KOPT-K1 (cell line): ENCODE results near the gene AKAP13.

Source experiments
- H3K27ac ChIP-seq: fragments of 200-600 bp; sonication (generic); 2 replicates; pipeline ENCODE4 v1.5.1; 2016; ENCODE audit warnings: antibody characterized with exemption, mild to moderate bottlenecking, low read depth, low read length; ENCODE audit not compliant: poor library complexity, severe bottlenecking
- H3K36me3 ChIP-seq: fragments of 200-600 bp; sonication (generic); 2 replicates; pipeline ENCODE4 v1.5.1; 2017; ENCODE audit warnings: antibody characterized with exemption, mild to moderate bottlenecking, low read length, moderate library complexity; ENCODE audit not compliant: insufficient read depth
- H3K9me3 ChIP-seq: fragments of 200-600 bp; sonication (generic); 2 replicates; pipeline ENCODE4 v1.5.1; 2017; ENCODE audit warnings: antibody characterized with exemption, low read length, mild to moderate bottlenecking; ENCODE audit not compliant: insufficient read depth, poor library complexity, severe bottlenecking

The AKAP13 gene

DNA sequence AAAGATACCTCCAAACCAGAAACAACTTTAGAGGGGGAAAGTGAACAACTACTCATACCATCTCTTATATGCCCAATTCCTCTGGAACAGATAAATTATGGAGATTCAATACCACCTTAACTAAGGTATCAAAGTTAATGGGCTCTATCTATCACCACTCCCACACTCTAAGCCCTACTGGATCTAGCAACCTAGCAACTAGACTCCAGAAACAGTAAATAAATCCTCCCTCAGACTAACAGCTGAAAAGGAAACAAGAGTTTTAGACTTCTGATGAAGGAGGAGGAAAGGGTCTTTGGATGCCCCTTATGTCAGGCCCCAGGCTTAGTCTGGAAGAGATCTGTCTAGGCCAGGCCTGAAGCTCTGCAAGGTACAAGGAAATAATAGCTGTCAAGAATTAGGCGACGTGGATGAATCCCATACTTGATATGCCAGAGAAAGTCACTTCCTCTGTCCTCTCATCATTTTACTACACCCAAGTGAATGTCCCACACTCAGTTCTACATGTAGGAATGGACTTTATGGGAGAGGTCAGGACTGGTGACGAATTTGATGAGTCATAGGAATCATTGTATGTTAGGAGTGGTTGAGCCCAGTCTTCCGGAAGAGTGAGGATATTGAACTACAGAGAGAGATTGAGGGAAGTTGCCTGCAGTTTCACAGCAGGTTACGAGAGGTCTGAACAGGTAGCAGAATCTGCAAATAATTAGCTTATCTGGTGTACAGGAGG lies 113.8 kb downstream of the AKAP13 start:
- Histone ChIP-seq H3K27ac (no peak overlapping the region), H3K9me3 (no peaks in the 10 kb centered on the region), H3K36me3 (no peaks in the 10 kb centered on the region)

DNA sequence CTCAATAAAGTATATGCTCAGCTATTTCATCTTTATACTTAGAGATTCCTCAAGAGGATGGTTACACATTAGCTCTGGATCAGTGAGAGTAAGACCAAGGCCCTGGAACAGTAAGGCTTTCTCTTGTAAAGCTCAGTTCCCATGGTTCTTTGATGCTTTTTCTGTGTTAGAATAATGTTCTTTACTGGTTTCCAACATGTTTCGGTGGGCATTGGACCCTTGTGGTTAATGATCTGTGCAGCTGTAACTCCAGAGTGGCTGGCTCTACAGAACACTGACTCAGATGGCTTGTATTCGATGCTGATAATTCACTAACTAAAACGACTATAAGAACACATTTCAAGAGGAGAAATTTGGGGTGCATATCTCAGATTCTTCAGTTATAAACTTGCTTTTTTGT lies 114.7 kb downstream of the AKAP13 start:
- H3K9me3 ChIP-seq, result no peaks in the 10 kb centered on the region
- no peak overlapping the region for H3K27ac ChIP-seq

GRCh38 chr15:85495544-85495943 lies 115.1 kb downstream of the AKAP13 start:
- no peak overlapping the region for H3K27ac ChIP-seq
- H3K9me3 ChIP-seq, result no peaks in the 10 kb centered on the region
- no peaks in the 10 kb centered on the region for H3K36me3 ChIP-seq

More for the DNA sequence above, 114.7 kb downstream of the AKAP13 start:
- H3K36me3 ChIP-seq, result no peaks in the 10 kb centered on the region

- H3K27ac ChIP-seq, result no peak overlapping the region
- no peaks in the 10 kb centered on the region for H3K36me3 ChIP-seq
- H3K9me3 ChIP-seq, result no peaks in the 10 kb centered on the region
Observed at GRCh38 chr15:85496151-85496550, 115.7 kb downstream of the AKAP13 start.

- no peak overlapping the region for H3K27ac ChIP-seq
- H3K9me3 ChIP-seq, result no peaks in the 10 kb centered on the region
- H3K36me3 ChIP-seq, result no peaks in the 10 kb centered on the region
Observed at GRCh38 chr15:85496551-85497171, 116.3 kb downstream of the AKAP13 start.

DNA sequence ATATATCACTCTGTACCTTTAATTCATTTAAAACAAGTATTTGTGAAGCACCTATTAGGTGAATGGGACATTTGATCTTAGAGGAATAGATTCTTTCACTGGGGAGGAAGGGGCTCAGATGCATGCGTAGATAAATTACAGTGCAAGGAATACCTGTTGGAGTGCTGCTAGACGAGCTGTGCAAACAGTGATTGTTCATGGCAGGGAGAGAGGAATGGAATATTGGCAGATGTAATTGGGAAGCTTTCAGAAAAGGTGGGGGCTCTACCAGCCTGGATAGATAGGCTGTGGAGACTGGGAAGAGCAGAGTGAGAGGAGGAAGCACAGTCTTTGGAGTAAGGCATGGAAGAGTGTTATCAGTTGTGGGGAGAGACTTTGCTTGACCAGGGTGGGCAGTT lies 116.8 kb downstream of the AKAP13 start:
- Histone ChIP-seq H3K36me3 (no peaks in the 10 kb centered on the region), H3K27ac (no peak overlapping the region), H3K9me3 (no peaks in the 10 kb centered on the region)

GRCh38 chr15:85498471-85498870 lies 118.1 kb downstream of the AKAP13 start:
- no peaks in the 10 kb centered on the region for H3K9me3 ChIP-seq
- no peaks in the 10 kb centered on the region for H3K36me3 ChIP-seq
- H3K27ac ChIP-seq, result no peak overlapping the region

GRCh38 chr15:85499371-85499887 lies 119.0 kb downstream of the AKAP13 start:
- no peak overlapping the region for H3K27ac ChIP-seq
- no peaks in the 10 kb centered on the region for H3K9me3 ChIP-seq
- H3K36me3 ChIP-seq, result no peaks in the 10 kb centered on the region

- no peaks in the 10 kb centered on the region for H3K9me3 ChIP-seq
- H3K36me3 ChIP-seq, result no peaks in the 10 kb centered on the region
- H3K27ac ChIP-seq, result no peak overlapping the region
Observed at GRCh38 chr15:85500060-85500708, 119.8 kb downstream of the AKAP13 start.

GRCh38 chr15:85500729-85501128 lies 120.3 kb downstream of the AKAP13 start:
- Histone ChIP-seq H3K36me3 (no peaks in the 10 kb centered on the region), H3K27ac (no peak overlapping the region), H3K9me3 (no peaks in the 10 kb centered on the region)

GRCh38 chr15:85501574-85501973 lies 121.2 kb downstream of the AKAP13 start:
- Histone ChIP-seq H3K27ac (no peak overlapping the region), H3K9me3 (no peaks in the 10 kb centered on the region), H3K36me3 (no peaks in the 10 kb centered on the region)

GRCh38 chr15:85503151-85503799 lies 122.9 kb downstream of the AKAP13 start:
- Histone ChIP-seq H3K27ac (no peak overlapping the region), H3K9me3 (no peaks in the 10 kb centered on the region), H3K36me3 (no peaks in the 10 kb centered on the region)

DNA sequence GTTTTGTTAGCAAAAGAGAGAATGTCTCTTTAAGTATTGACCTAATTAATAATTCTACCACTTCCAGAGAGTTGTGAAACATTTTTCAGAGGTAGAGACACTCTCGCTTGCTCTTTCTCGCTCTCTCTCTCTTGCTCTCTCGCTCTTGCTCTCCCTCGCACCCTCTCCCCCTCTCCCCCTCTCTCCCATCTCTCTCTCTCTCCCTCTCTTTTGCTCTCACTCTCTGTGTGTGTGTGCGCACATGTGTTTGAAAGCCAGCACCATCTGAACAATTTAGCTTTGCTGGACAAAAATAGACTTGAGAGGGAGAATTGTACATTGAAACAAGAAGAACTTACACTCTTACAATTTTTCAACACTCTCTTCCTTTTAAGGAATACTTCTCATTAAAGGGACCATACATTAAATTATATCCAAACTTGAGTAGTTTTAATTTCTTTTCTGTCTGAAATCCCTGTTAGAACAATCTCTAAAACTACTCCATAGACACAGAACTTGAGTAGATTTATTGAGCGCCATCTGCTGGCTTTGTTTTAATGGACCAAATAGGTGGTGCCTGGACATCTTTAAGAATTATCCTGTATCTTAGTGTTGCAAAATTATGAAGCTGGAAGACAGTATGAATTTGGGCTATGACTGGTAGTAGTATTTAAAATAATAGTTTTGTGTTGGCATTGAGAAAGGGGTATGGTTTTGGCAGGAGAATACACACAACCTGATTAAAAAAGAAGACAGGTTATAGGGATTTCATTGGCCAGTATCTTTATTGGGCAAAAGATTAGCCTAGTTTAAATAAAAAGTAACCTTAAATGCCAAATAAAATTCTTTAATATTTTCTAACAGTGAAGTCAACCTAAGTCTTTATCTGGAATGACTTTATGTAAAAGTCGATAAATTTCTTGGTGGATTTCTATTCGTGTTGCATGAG lies 124.6 kb downstream of the AKAP13 start:
- Histone ChIP-seq H3K36me3 (no peaks in the 10 kb centered on the region), H3K27ac (no peak overlapping the region), H3K9me3 (no peaks in the 10 kb centered on the region)

- Histone ChIP-seq H3K9me3 (no peaks in the 10 kb centered on the region), H3K36me3 (no peaks in the 10 kb centered on the region), H3K27ac (no peak overlapping the region)
Observed at GRCh38 chr15:85507114-85507513, 126.7 kb downstream of the AKAP13 start.
